Measurements from ENCODE around the gene LRRC19. TPM values are rescaled to one million over a fixed set of nuclear protein-coding genes. Genes with fewer than 3 reads are reported as not detected.

Gene LRRC19
- total RNA-seq, 2 experiments from 2014 or later = not detected

DNA sequence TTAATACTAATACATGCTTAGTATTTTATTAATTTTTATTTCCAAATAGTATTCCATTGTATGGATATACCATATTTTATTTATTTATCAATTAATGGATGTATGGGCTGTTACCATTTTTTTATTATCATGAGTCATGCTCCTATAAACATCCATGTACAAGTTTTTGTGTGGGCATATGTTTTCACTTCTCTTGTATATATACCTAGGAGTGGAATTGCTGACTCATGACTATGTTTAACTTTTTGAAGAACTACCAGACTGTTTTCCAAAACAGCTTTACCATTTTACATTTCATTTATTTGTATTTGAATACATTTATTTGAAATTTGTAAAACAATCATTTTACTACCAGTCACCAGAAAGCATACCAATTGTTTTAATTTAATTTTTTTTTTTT lies 14.1 kb upstream of the LRRC19 start:
- CTCF ChIA-PET = no interaction called here
- Mint-ChIP-seq H3K9me3 (ENCODE audit: low read depth) (no peaks in the 10 kb centered on the region), H3K4me1 (no peaks in the 10 kb centered on the region), H3K27ac (no peak overlapping the region), H3K4me3 (no peak overlapping the region), H3K36me3 (ENCODE audit: low read depth) (peaks cover 31% of the 10 kb centered on the region), H3K27me3 (no peaks in the 10 kb centered on the region)
- no peak for DNase-seq
- ATAC-seq = no peak
- intact Hi-C loops (cut with DNase I, micrococcal nuclease) = no loop called here
- POLR2A ChIA-PET = interaction anchor here (0.7 kb wide), 1 partner anchor 357 kb away, joined by 13 read pairs; no protein-coding TSS in a partner anchor

DNA sequence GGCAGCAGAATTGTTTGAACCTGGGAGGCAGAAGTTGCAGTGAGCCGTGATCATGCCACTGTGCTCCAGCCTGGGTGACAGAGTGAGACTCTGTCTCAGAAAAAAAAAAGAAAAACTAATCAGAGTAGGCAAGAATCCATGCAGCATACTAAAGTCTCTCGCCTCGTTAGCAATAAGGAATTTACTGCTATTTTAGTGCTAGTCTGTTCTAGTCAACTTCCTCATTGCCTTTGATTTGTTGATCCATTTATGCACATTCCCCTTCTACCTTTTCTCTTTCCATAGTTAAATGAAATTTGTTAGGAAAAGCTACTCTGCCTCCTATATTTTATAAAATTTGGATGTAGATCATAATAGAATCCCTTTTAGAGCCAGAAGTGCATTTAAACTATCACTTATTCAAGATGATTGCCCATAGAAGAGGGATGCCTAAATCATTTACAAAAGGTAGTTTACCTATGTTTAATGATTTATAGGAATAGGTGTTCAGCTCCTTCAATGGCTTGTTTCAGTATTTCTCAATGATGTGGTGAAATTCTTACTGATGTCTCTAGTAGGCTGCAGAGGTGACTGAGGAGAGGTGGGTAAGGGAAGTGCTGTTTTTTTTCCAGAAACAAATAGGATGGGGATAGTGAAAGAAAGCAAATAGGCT lies 1.9 kb downstream of the LRRC19 start:
- CTCF ChIA-PET = no interaction called here
- H3K27me3 Mint-ChIP-seq = no peaks in the 10 kb centered on the region

DNA sequence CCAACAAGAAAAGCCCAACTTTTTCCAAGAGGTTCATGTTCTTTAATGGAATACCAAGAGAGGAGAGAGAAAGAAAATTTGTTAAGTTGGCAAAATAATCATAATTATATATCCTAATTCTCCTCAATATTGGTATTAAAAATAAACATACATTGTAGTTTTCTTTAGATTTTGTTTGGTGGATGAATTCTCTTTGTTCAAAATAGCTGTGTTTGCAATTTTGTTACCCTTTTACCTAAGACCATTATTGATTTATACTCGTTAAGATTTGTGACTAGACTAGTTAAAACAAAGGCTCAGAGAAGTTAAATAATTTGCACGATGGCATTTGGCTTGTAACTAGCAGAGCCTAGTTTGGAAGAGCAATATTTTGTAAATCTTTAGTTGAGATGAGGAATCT lies 9.7 kb downstream of the LRRC19 start:
- ATAC-seq = no peak
- Mint-ChIP-seq H3K4me1 (no peaks in the 10 kb centered on the region), H3K27ac (no peak overlapping the region), H3K27me3 (no peaks in the 10 kb centered on the region), H3K4me3 (no peak overlapping the region), H3K9me3 (ENCODE audit: low read depth) (no peaks in the 10 kb centered on the region), H3K36me3 (ENCODE audit: low read depth) (no peaks in the 10 kb centered on the region)
- POLR2A ChIA-PET = no interaction called here
- CTCF ChIA-PET = interaction anchor here (1.0 kb wide), 1 partner anchor 104 kb away, joined by 3 read pairs; no protein-coding TSS in a partner anchor
- DNase-seq = no peak
- intact Hi-C loops (cut with DNase I, micrococcal nuclease) = no loop called here

More for the DNA sequence above, 1.9 kb downstream of the LRRC19 start:
- H3K27ac Mint-ChIP-seq = no peak overlapping the region
- H3K36me3 Mint-ChIP-seq (ENCODE audit: low read depth) = peaks cover 1% of the 10 kb centered on the region
- POLR2A ChIA-PET = no interaction called here
- no peaks in the 10 kb centered on the region for H3K9me3 Mint-ChIP-seq (ENCODE audit: low read depth)
- H3K4me3 Mint-ChIP-seq = no peak overlapping the region
- ATAC-seq (no peak), DNase-seq (no peak)
- no peaks in the 10 kb centered on the region for H3K4me1 Mint-ChIP-seq
- intact Hi-C loops (cut with DNase I, micrococcal nuclease) = no loop called here

DNA sequence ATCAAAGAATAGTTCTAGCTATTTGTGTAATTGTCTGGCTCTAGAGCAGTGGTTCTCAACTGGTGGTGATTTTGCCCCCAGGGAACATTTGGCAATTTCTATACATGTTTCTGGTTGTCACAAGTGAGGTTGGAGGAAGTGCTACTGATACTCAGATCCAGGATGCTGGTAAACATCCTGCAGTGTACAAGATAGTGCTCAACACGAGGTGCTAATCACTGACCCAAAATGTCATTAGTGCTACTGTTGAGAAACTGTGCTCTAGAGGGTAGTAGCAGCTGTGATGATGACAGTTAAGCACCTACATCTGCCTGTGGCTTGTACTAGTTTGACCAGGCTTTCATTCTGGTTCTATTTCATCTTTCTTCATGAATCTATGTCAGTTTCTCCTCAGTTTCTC lies 22.1 kb downstream of the LRRC19 start:
- H3K4me3 Mint-ChIP-seq = no peak overlapping the region
- H3K27me3 Mint-ChIP-seq = no peaks in the 10 kb centered on the region
- ATAC-seq = no peak
- CTCF ChIA-PET = interaction anchor here (0.6 to 0.9 kb wide), 2 partner anchors 10 to 250 kb away, joined by 3 read pairs; no protein-coding TSS in a partner anchor
- no peaks in the 10 kb centered on the region for H3K4me1 Mint-ChIP-seq
- POLR2A ChIA-PET = no interaction called here
- intact Hi-C loops (cut with DNase I, micrococcal nuclease) = no loop called here
- peaks cover 5% of the 10 kb centered on the region for H3K36me3 Mint-ChIP-seq (ENCODE audit: low read depth)
- H3K27ac Mint-ChIP-seq = no peak overlapping the region
- no peaks in the 10 kb centered on the region for H3K9me3 Mint-ChIP-seq (ENCODE audit: low read depth)
- DNase-seq = no peak

DNA sequence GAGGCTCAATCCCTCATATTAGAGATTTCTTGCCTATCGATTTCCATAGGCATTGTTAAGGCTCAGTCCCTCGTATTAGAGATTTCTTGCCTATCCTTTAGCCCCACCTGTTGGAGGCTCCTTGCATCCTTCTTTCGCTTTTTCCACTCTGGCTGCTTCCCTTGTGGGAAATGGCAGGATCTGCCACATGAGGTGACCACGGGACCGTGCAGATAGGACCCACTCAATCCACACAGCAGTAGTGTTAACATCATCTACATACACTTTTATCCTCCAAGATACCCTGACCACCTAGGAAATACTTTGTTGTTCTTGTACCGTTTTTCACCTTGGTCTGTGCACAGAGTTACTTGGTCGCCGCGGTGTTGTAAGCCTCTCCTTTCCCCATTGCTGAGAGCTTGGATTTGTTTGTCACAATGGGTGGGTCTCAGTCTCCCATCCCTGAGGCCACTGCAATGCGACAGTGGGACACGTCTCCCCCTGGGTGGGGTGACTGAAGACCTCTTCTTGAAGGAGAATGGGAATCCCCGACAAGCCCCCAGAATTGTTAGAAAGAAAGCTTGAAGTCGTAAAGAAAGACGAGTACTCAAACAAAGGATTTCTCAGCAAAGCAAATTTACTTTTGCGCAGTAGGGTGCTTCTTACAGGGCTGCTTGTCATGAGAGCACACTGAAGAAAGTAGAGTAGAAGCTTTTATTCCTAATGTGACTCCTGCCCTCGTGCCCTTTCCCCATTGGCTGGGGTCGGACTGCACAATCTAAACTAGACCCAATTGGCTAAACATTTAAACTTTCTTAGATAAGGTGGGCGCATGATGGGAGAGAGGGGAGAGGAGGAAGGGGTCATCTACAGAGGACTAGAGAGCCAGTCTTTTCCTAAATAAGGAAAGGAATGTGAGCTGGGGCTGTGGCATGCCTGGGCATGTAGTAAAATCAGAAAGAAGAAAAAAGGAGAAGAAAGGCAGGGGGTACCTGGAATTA lies 29.5 kb downstream of the LRRC19 start:
- Mint-ChIP-seq H3K36me3 (ENCODE audit: low read depth) (no peaks in the 10 kb centered on the region), H3K4me1 (no peaks in the 10 kb centered on the region), H3K9me3 (ENCODE audit: low read depth) (no peaks in the 10 kb centered on the region), H3K27ac (no peak overlapping the region), H3K27me3 (no peaks in the 10 kb centered on the region), H3K4me3 (no peak overlapping the region)
- ChIA-PET CTCF (interaction anchor here (0.7 to 1.2 kb wide), 2 partner anchors 9 to 218 kb away, joined by 3 to 4 read pairs; no protein-coding TSS in a partner anchor), POLR2A (no interaction called here)
- intact Hi-C loops (cut with DNase I, micrococcal nuclease) = loop anchor here (1.0 kb wide), 1 partner anchor 232 kb away; no protein-coding TSS in a partner anchor
- ATAC-seq = no peak
- DNase-seq = peak; percentile 15

DNA sequence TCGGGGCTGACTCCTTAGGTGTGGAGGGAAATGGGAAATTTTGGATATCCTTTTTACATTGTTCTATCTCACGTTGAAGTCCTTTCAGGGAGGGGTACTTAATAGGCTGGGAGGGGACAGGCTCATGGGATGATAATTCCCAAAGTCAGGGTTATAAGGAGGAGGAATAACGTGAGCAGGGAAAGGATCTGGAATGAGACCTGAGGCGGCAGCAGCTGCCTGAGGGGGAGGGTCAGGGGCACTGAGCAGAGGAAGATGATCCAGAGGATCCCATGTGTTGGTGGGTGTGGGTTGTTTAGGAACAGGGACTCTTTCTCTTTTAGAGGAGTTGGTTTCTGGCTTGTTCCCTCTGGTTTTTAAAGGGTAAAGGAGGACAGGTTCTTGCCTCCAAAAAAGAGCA lies 30.5 kb downstream of the LRRC19 start:
- H3K27me3 Mint-ChIP-seq = no peaks in the 10 kb centered on the region
- intact Hi-C loops (cut with DNase I, micrococcal nuclease) = loop anchor here (1.0 to 5.0 kb wide), 2 partner anchors 53 to 231 kb away; no protein-coding TSS in a partner anchor
- CTCF ChIA-PET = no interaction called here
- no peak overlapping the region for H3K27ac Mint-ChIP-seq
- DNase-seq = no peak
- H3K36me3 Mint-ChIP-seq (ENCODE audit: low read depth) = peaks cover under 1% of the 10 kb centered on the region
- no peak overlapping the region for H3K4me3 Mint-ChIP-seq
- H3K9me3 Mint-ChIP-seq (ENCODE audit: low read depth) = no peaks in the 10 kb centered on the region
- no peak for ATAC-seq
- POLR2A ChIA-PET = no interaction called here
- H3K4me1 Mint-ChIP-seq = no peaks in the 10 kb centered on the region

DNA sequence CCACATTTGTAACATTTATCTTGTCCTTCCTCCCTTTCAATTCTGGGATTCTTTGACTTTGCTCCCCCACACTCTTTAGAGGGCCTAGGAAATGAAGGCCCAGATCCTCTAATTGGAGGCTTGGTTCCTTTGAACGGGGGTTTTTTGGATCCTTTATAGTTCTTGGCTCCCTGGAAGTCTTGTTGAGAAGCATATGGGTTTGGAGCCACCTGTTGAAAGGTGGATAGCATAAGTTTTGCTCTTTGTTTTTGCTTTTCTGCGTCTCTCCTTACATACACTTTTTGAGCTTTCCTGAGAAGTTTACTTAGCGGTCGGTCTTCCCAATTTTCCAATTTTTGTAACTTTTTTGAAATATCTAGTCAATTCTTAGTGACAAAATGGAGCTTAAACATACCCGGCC lies 31.5 kb downstream of the LRRC19 start:
- Mint-ChIP-seq H3K9me3 (ENCODE audit: low read depth) (peaks cover 2% of the 10 kb centered on the region), H3K36me3 (ENCODE audit: low read depth) (peaks cover 2% of the 10 kb centered on the region), H3K4me1 (no peaks in the 10 kb centered on the region), H3K4me3 (no peak overlapping the region), H3K27ac (no peak overlapping the region), H3K27me3 (no peaks in the 10 kb centered on the region)
- POLR2A ChIA-PET = no interaction called here
- DNase-seq (no peak), ATAC-seq (no peak)
- intact Hi-C loops (cut with DNase I, micrococcal nuclease) = loop anchor here (5.0 kb wide), 1 partner anchor 52 kb away; no protein-coding TSS in a partner anchor
- CTCF ChIA-PET = interaction anchor here (1.0 kb wide), 1 partner anchor 82 kb away, joined by 3 read pairs; the partner anchor contains the start of gene CAAP1

DNA sequence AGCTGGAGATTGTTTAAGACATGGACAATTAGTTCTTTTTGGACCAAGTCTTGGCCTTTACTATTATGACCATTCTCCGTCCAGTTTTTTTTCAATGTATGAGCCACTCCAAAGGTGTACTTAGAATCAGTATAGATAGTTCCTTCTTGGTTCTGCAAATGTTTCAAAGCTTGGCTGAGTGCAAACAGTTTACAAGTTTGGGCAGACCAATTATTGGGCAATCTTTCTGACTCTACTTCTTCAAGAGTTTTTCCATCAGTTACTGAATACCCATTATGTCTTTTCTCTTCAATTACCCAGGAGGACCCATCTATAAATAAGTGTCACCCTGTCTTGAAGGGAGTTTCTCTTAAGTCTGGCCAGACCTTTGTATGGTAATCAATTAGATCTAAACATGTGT lies 33.8 kb downstream of the LRRC19 start:
- CTCF ChIA-PET = no interaction called here
- Mint-ChIP-seq H3K36me3 (ENCODE audit: low read depth) (peaks cover 2% of the 10 kb centered on the region), H3K27me3 (no peaks in the 10 kb centered on the region), H3K4me1 (no peaks in the 10 kb centered on the region), H3K4me3 (no peak overlapping the region), H3K9me3 (ENCODE audit: low read depth) (peaks cover 2% of the 10 kb centered on the region), H3K27ac (no peak overlapping the region)
- POLR2A ChIA-PET = no interaction called here
- intact Hi-C loops (cut with DNase I, micrococcal nuclease) = loop anchor here (5.0 kb wide), 1 partner anchor 49 kb away; no protein-coding TSS in a partner anchor
- DNase-seq (no peak), ATAC-seq (no peak)

DNA sequence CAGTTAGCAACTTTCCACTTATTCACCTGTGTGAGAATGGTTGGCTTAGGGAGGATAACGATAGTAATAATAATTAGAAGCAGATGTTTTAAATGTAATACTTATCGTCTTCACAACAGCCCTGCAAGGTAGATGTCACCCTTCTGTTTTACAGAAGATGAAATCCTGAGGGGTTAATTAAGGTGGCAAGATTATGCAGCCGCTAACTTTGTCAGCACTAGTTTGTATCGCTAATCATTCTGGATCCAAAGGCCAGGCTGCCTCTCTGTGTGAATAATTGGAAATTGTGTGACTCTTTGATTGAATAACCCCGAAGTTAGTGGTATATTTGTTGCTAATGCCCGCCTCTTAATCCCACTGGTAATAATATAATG lies 48.6 kb downstream of the LRRC19 start:
- intact Hi-C loops (cut with DNase I, micrococcal nuclease) = loop anchor here (1.0 to 5.0 kb wide), 4 partner anchors 10 to 616 kb away; partner anchors contain the start of genes C9orf72 (in 2 of the 2), CAAP1 (in 2 of the 2) and PLAA (in 1 of the 2)
- Mint-ChIP-seq H3K9me3 (ENCODE audit: low read depth) (no peaks in the 10 kb centered on the region), H3K4me1 (peaks cover 35% of the 10 kb centered on the region), H3K36me3 (ENCODE audit: low read depth) (no peaks in the 10 kb centered on the region), H3K4me3 (peak overlapping the region; percentile 88), H3K27ac (peak overlapping the region; percentile 85), H3K27me3 (no peaks in the 10 kb centered on the region)
- no peak for ATAC-seq
- CTCF ChIA-PET = no interaction called here
- POLR2A ChIA-PET = no interaction called here
- DNase-seq = no peak

DNA sequence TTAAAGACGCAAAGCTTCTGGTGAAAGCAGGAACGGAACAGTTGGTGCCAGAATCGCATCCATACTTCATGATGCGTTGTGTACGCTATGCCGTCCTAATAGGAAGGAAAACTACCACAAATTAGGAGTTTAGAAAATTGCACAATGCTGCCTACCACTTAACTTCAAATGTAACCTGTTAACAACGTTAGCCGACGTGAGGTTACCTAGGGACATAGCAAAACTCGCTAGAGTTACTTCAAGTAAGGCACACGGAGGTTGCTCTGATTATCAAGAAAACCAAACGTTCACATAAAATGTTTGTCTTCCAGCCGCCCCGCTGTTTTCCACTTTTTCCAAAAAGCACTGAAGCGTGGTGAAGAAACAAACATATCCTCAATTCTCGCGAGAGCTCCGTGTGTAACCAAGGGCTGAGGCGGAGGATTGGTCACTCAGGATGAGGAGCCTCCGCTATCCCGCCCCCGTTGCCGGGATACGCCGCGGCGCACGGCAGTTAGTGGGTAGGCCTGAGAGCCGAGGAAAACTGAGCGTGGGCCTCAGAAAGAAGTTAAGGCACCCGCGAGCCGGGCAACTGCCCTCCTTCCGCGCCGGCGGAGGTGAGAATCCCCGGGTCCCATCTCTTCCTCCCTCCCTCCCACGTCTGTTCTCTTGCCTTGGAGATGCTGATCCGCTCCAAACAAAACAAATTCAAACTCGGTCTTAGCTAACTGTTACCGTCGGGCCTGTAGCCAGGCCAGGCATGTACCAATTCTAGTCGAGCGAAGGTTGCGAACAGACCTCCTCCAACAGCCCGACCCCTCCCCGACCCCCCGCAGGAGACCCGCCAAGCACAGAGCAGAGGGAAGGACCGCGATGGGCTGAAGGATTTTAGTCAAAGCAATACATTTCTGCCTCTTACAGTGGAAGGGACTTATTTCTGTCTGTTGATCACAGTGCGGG lies 49.3 kb downstream of the LRRC19 start, which contains the start of gene IFT74:
Gene IFT74 (plus strand): TSS at position 492 of the 939 bp plus-strand sequence. CDS start 5,556 bp downstream, outside the sequence.
- ChIA-PET CTCF (interaction anchor here (0.7 to 1.2 kb wide), 3 partner anchors 20 to 116 kb away, joined by 3 to 4 read pairs (median 3); no protein-coding TSS in a partner anchor), POLR2A (interaction anchor here (0.5 to 1.9 kb wide), 4 partner anchors 8 to 411 kb away, joined by 3 to 13 read pairs (median 8); partner anchors contain the start of genes CAAP1 and PLAA)
- H3K4me1 Mint-ChIP-seq = peaks cover 32% of the 10 kb centered on the region
- no peaks in the 10 kb centered on the region for H3K36me3 Mint-ChIP-seq (ENCODE audit: low read depth)
- peak within 1 kb of the TSS; percentile 85 for H3K27ac Mint-ChIP-seq
- ATAC-seq (peak; percentile 99), DNase-seq (peak; percentile 96)
- H3K27me3 Mint-ChIP-seq = no peaks in the 10 kb centered on the region
- H3K9me3 Mint-ChIP-seq (ENCODE audit: low read depth) = no peaks in the 10 kb centered on the region
- H3K4me3 Mint-ChIP-seq = peak within 1 kb of the TSS; percentile 88
- intact Hi-C loops (cut with DNase I, micrococcal nuclease) = loop anchor here (1.0 to 5.0 kb wide), 5 partner anchors 9 to 617 kb away; partner anchors contain the start of genes C9orf72 (in 2 of the 2), CAAP1 (in 2 of the 2) and PLAA (in 1 of the 2)
